HG02884 (cell line): ENCODE results near the gene WLS.
"Not testable (repeated sequence)": the region's sequence is repeated elsewhere in the genome, so short reads cannot be mapped to it uniquely, and the experiment has no call there.

Source experiments
- ATAC-seq: cut with Tn5 transposase; IDR thresholded peaks from one replicate; pipeline ENCODE4 v1.9.1; 2021; ENCODE audit warnings: mild to moderate bottlenecking, moderate library complexity; ENCODE audit not compliant: unreplicated experiment

WLS gene

GRCh38 chr1:68171795-68172194 lies 60.5 kb downstream of the WLS start:
- not testable (repeated sequence) for ATAC-seq

GRCh38 chr1:68168545-68169171 lies 63.7 kb downstream of the WLS start:
- ATAC-seq = no peak

- no peak for ATAC-seq
These were observed 65.1 kb downstream of the WLS start for GRCh38 chr1:68167211-68167610.

- ATAC-seq = no peak
These were observed 66.0 kb downstream of the WLS start for GRCh38 chr1:68166348-68166747.

- no peak for ATAC-seq
These were observed 66.7 kb downstream of the WLS start for GRCh38 chr1:68165665-68166064.

- no peak for ATAC-seq
These were observed 67.4 kb downstream of the WLS start for GRCh38 chr1:68164918-68165317.

GRCh38 chr1:68163220-68163619 lies 69.1 kb downstream of the WLS start:
- ATAC-seq = no peak

GRCh38 chr1:68162761-68163160 lies 69.6 kb downstream of the WLS start:
- ATAC-seq = no peak

- ATAC-seq = not testable (repeated sequence)
These were observed 70.7 kb downstream of the WLS start for GRCh38 chr1:68161672-68162071.

GRCh38 chr1:68160935-68161334 lies 71.4 kb downstream of the WLS start:
- peak; percentile 95 for ATAC-seq

GRCh38 chr1:68160021-68160420 lies 72.3 kb downstream of the WLS start:
- no peak for ATAC-seq

- ATAC-seq = no peak
These were observed 73.5 kb downstream of the WLS start for GRCh38 chr1:68158837-68159236.

GRCh38 chr1:68157416-68157815 lies 74.9 kb downstream of the WLS start:
- ATAC-seq = no peak

GRCh38 chr1:68151690-68152089 lies 80.6 kb downstream of the WLS start:
- ATAC-seq = no peak

- no peak for ATAC-seq
These were observed 82.4 kb downstream of the WLS start for GRCh38 chr1:68149907-68150306.

GRCh38 chr1:68149110-68149798 lies 83.1 kb downstream of the WLS start:
- ATAC-seq = no peak

- ATAC-seq = no peak
These were observed 83.7 kb downstream of the WLS start for GRCh38 chr1:68148631-68149030.

GRCh38 chr1:68147534-68148171 lies 84.7 kb downstream of the WLS start:
- ATAC-seq = no peak

- ATAC-seq = no peak
These were observed 86.8 kb downstream of the WLS start for GRCh38 chr1:68145418-68146126.

- no peak for ATAC-seq
These were observed 87.5 kb downstream of the WLS start for GRCh38 chr1:68144856-68145255.

- ATAC-seq = no peak
These were observed 88.7 kb downstream of the WLS start for GRCh38 chr1:68143633-68144032.

- no peak for ATAC-seq
These were observed 89.9 kb downstream of the WLS start for GRCh38 chr1:68142461-68142860.
